ENCODE data around the gene MACROD1.

Gene MACROD1

GRCh38 chr11:64204080-64204440 is 38.1 kb upstream of the MACROD1 start:
- no peak for TF ChIP-seq EZH2phosphoT487 (conservative IDR thresholded peaks at IDR 0.05; ENCODE audit: low read length)
- no peak for TF ChIP-seq CTCF (IDR thresholded peaks at IDR 0.05; ENCODE audit: insufficient read depth, low read length, poor library complexity, severe bottlenecking)
- H3K9ac ChIP-seq (ENCODE audit: low read length) = no peak overlapping the region
- no peak overlapping the region for H3K4me3 ChIP-seq (ENCODE audit: insufficient read depth, low read length, poor library complexity, severe bottlenecking)
- H3K36me3 ChIP-seq (ENCODE audit: low read length) = no peaks in the 10 kb centered on the region; the same call in none of the 2 replicates
- no peak overlapping the region for H2AFZ ChIP-seq (ENCODE audit: low read depth, low read length, severe bottlenecking)
- no peaks in the 10 kb centered on the region for H3K27me3 ChIP-seq (ENCODE audit: low read length)
- H3K9me2 ChIP-seq (replicated peaks; ENCODE audit: insufficient read depth, low read length) = no peaks in the 10 kb centered on the region
- H3K9me3 ChIP-seq (ENCODE audit: insufficient read depth, low read length) = no peaks in the 10 kb centered on the region
- H3K79me2 ChIP-seq (ENCODE audit: insufficient read depth, low read length) = no peaks in the 10 kb centered on the region; the same call in 1 of the 2 replicates
- no peaks in the 10 kb centered on the region for H4K20me1 ChIP-seq (ENCODE audit: low read depth, low read length)
- peaks cover 15% of the 10 kb centered on the region for H3F3A ChIP-seq (ENCODE audit: insufficient read depth)
- H3K4me2 ChIP-seq (ENCODE audit: low read depth, low read length, poor library complexity, severe bottlenecking) = no peak overlapping the region
- no peak overlapping the region for H3K27ac ChIP-seq (ENCODE audit: low read depth, low read length)

GRCh38 chr11:64203421-64204079 is 37.6 kb upstream of the MACROD1 start:
- TF ChIP-seq CTCF (IDR thresholded peaks at IDR 0.05; ENCODE audit: insufficient read depth, low read length, poor library complexity, severe bottlenecking) (no peak), EZH2phosphoT487 (conservative IDR thresholded peaks at IDR 0.05; ENCODE audit: low read length) (no peak)
- Histone ChIP-seq H3K9me2 (replicated peaks; ENCODE audit: insufficient read depth, low read length) (no peaks in the 10 kb centered on the region), H3K79me2 (ENCODE audit: insufficient read depth, low read length) (no peaks in the 10 kb centered on the region; the same call in 1 of the 2 replicates), H3K9ac (ENCODE audit: low read length) (no peak overlapping the region), H3K9me3 (ENCODE audit: insufficient read depth, low read length) (no peaks in the 10 kb centered on the region), H4K20me1 (ENCODE audit: low read depth, low read length) (no peaks in the 10 kb centered on the region), H3F3A (ENCODE audit: insufficient read depth) (peaks cover 15% of the 10 kb centered on the region), H2AFZ (ENCODE audit: low read depth, low read length, severe bottlenecking) (no peak overlapping the region), H3K4me3 (ENCODE audit: insufficient read depth, low read length, poor library complexity, severe bottlenecking) (no peak overlapping the region), H3K27ac (ENCODE audit: low read depth, low read length) (no peak overlapping the region), H3K27me3 (ENCODE audit: low read length) (no peaks in the 10 kb centered on the region), H3K4me2 (ENCODE audit: low read depth, low read length, poor library complexity, severe bottlenecking) (no peak overlapping the region), H3K36me3 (ENCODE audit: low read length) (no peaks in the 10 kb centered on the region; the same call in none of the 2 replicates)

- peaks cover 15% of the 10 kb centered on the region for H3F3A ChIP-seq (ENCODE audit: insufficient read depth)
- no peaks in the 10 kb centered on the region for H3K27me3 ChIP-seq (ENCODE audit: low read length)
- no peak overlapping the region for H3K9ac ChIP-seq (ENCODE audit: low read length)
- H3K9me2 ChIP-seq (replicated peaks; ENCODE audit: insufficient read depth, low read length) = no peaks in the 10 kb centered on the region
- no peaks in the 10 kb centered on the region; the same call in none of the 2 replicates for H3K36me3 ChIP-seq (ENCODE audit: low read length)
- no peak overlapping the region for H2AFZ ChIP-seq (ENCODE audit: low read depth, low read length, severe bottlenecking)
- H4K20me1 ChIP-seq (ENCODE audit: low read depth, low read length) = no peaks in the 10 kb centered on the region
- H3K4me3 ChIP-seq (ENCODE audit: insufficient read depth, low read length, poor library complexity, severe bottlenecking) = no peak overlapping the region
- H3K27ac ChIP-seq (ENCODE audit: low read depth, low read length) = no peak overlapping the region
- H3K79me2 ChIP-seq (ENCODE audit: insufficient read depth, low read length) = no peaks in the 10 kb centered on the region; the same call in 1 of the 2 replicates
- TF ChIP-seq EZH2phosphoT487 (conservative IDR thresholded peaks at IDR 0.05; ENCODE audit: low read length) (no peak), CTCF (IDR thresholded peaks at IDR 0.05; ENCODE audit: insufficient read depth, low read length, poor library complexity, severe bottlenecking) (no peak)
- H3K4me2 ChIP-seq (ENCODE audit: low read depth, low read length, poor library complexity, severe bottlenecking) = no peak overlapping the region
- H3K9me3 ChIP-seq (ENCODE audit: insufficient read depth, low read length) = no peaks in the 10 kb centered on the region
Measured at GRCh38 chr11:64202992-64203391, 37.1 kb upstream of the MACROD1 start.
